ENCODE measurements around the gene ZBED5.
A peak's percentile ranks its signal among the peaks of the same experiment; 100 is the strongest.
"Not testable (repeated sequence)": the region's sequence is repeated elsewhere in the genome, so short reads cannot be mapped to it uniquely, and the experiment has no call there.

The ZBED5 gene

GRCh38 chr11:10828402-10828801, 29.5 kb downstream of the ZBED5 start:
- H3K4me1 ChIP-seq (ENCODE audit: control insufficient read depth, low read depth, low read length), result no peaks in the 10 kb centered on the region

GRCh38 chr11:10824888-10825287, 33.0 kb downstream of the ZBED5 start:
- no peaks in the 10 kb centered on the region for H3K4me1 ChIP-seq (ENCODE audit: control insufficient read depth, low read depth, low read length)
- no peaks in the 10 kb centered on the region for H3K36me3 ChIP-seq (ENCODE audit: control insufficient read depth, low read depth, low read length)
- H3K4me3 ChIP-seq (ENCODE audit: low read length), result no peak overlapping the region
- no peak overlapping the region for H3K27ac ChIP-seq (ENCODE audit: low read length)
- no peaks in the 10 kb centered on the region for H3K27me3 ChIP-seq (ENCODE audit: control insufficient read depth, insufficient read depth, low read length)
- H3K9me3 ChIP-seq (ENCODE audit: control insufficient read depth, low read depth, low read length), result no peaks in the 10 kb centered on the region
- no peak overlapping the region for H3K9ac ChIP-seq (ENCODE audit: low read length)

More at GRCh38 chr11:10828402-10828801, 29.5 kb downstream of the ZBED5 start:
- H3K4me3 ChIP-seq (ENCODE audit: low read length), result no peak overlapping the region
- H3K9ac ChIP-seq (ENCODE audit: low read length), result no peak overlapping the region
- H3K36me3 ChIP-seq (ENCODE audit: control insufficient read depth, low read depth, low read length), result no peaks in the 10 kb centered on the region
- no peaks in the 10 kb centered on the region for H3K9me3 ChIP-seq (ENCODE audit: control insufficient read depth, low read depth, low read length)
- no peak overlapping the region for H3K27ac ChIP-seq (ENCODE audit: low read length)
- H3K27me3 ChIP-seq (ENCODE audit: control insufficient read depth, insufficient read depth, low read length), result no peaks in the 10 kb centered on the region

- Histone ChIP-seq H3K9ac (ENCODE audit: low read length) (no peak overlapping the region), H3K36me3 (ENCODE audit: control insufficient read depth, low read depth, low read length) (no peaks in the 10 kb centered on the region), H3K9me3 (ENCODE audit: control insufficient read depth, low read depth, low read length) (no peaks in the 10 kb centered on the region), H3K27me3 (ENCODE audit: control insufficient read depth, insufficient read depth, low read length) (no peaks in the 10 kb centered on the region), H3K27ac (ENCODE audit: low read length) (no peak overlapping the region), H3K4me1 (ENCODE audit: control insufficient read depth, low read depth, low read length) (no peaks in the 10 kb centered on the region), H3K4me3 (ENCODE audit: low read length) (no peak overlapping the region)
Observed at GRCh38 chr11:10823152-10823579, 34.7 kb downstream of the ZBED5 start.

- H3K9me3 ChIP-seq (ENCODE audit: control insufficient read depth, low read depth, low read length); H3K9ac ChIP-seq (ENCODE audit: low read length): not testable (repeated sequence)
Observed at GRCh38 chr11:10822491-10822890, 35.4 kb downstream of the ZBED5 start.

GRCh38 chr11:10818594-10818993, 39.3 kb downstream of the ZBED5 start:
- no peaks in the 10 kb centered on the region for H3K9me3 ChIP-seq (ENCODE audit: control insufficient read depth, low read depth, low read length)
- H3K36me3 ChIP-seq (ENCODE audit: control insufficient read depth, low read depth, low read length), result no peaks in the 10 kb centered on the region
- H3K27me3 ChIP-seq (ENCODE audit: control insufficient read depth, insufficient read depth, low read length), result no peaks in the 10 kb centered on the region
- H3K4me1 ChIP-seq (ENCODE audit: control insufficient read depth, low read depth, low read length), result no peaks in the 10 kb centered on the region
- H3K27ac ChIP-seq (ENCODE audit: low read length), result no peak overlapping the region
- H3K4me3 ChIP-seq (ENCODE audit: low read length), result no peak overlapping the region
- no peak overlapping the region for H3K9ac ChIP-seq (ENCODE audit: low read length)

More at GRCh38 chr11:10822491-10822890, 35.4 kb downstream of the ZBED5 start:
- not testable (repeated sequence) for H3K4me3 ChIP-seq (ENCODE audit: low read length); H3K27me3 ChIP-seq (ENCODE audit: control insufficient read depth, insufficient read depth, low read length); H3K36me3 ChIP-seq (ENCODE audit: control insufficient read depth, low read depth, low read length); H3K4me1 ChIP-seq (ENCODE audit: control insufficient read depth, low read depth, low read length); H3K27ac ChIP-seq (ENCODE audit: low read length)

- no peaks in the 10 kb centered on the region for H3K9me3 ChIP-seq (ENCODE audit: control insufficient read depth, low read depth, low read length)
- H3K27ac ChIP-seq (ENCODE audit: low read length), result no peak overlapping the region
- H3K27me3 ChIP-seq (ENCODE audit: control insufficient read depth, insufficient read depth, low read length), result no peaks in the 10 kb centered on the region
- H3K36me3 ChIP-seq (ENCODE audit: control insufficient read depth, low read depth, low read length), result no peaks in the 10 kb centered on the region
- H3K9ac ChIP-seq (ENCODE audit: low read length), result no peak overlapping the region
- H3K4me3 ChIP-seq (ENCODE audit: low read length), result no peak overlapping the region
- H3K4me1 ChIP-seq (ENCODE audit: control insufficient read depth, low read depth, low read length), result peaks cover 8% of the 10 kb centered on the region
Observed at GRCh38 chr11:10813945-10814344, 43.9 kb downstream of the ZBED5 start.

- H3K27me3 ChIP-seq (ENCODE audit: control insufficient read depth, insufficient read depth, low read length), result no peaks in the 10 kb centered on the region
- H3K9me3 ChIP-seq (ENCODE audit: control insufficient read depth, low read depth, low read length), result no peaks in the 10 kb centered on the region
- peaks cover 13% of the 10 kb centered on the region for H3K4me1 ChIP-seq (ENCODE audit: control insufficient read depth, low read depth, low read length)
- peaks cover 31% of the 10 kb centered on the region for H3K36me3 ChIP-seq (ENCODE audit: control insufficient read depth, low read depth, low read length)
- peak overlapping the region; percentile 99 for H3K9ac ChIP-seq (ENCODE audit: low read length)
- H3K4me3 ChIP-seq (ENCODE audit: low read length), result peak overlapping the region; percentile 99
- peak overlapping the region; percentile 97 for H3K27ac ChIP-seq (ENCODE audit: low read length)
Observed at GRCh38 chr11:10809373-10810160, 48.3 kb downstream of the ZBED5 start.

GRCh38 chr11:10808553-10809372, 49.1 kb downstream of the ZBED5 start, which contains the start of gene EIF4G2:
Gene EIF4G2, minus strand, starts transcription at chr11:10808926.
- H3K27ac ChIP-seq (ENCODE audit: low read length), result peak within 1 kb of the TSS; percentile 98
- H3K9me3 ChIP-seq (ENCODE audit: control insufficient read depth, low read depth, low read length), result no peaks in the 10 kb centered on the region
- H3K4me3 ChIP-seq (ENCODE audit: low read length), result peak within 1 kb of the TSS; percentile 99
- H3K36me3 ChIP-seq (ENCODE audit: control insufficient read depth, low read depth, low read length), result peaks cover 39% of the 10 kb centered on the region
- peak within 1 kb of the TSS; percentile 99 for H3K9ac ChIP-seq (ENCODE audit: low read length)
- H3K4me1 ChIP-seq (ENCODE audit: control insufficient read depth, low read depth, low read length), result peaks cover 13% of the 10 kb centered on the region
- no peaks in the 10 kb centered on the region for H3K27me3 ChIP-seq (ENCODE audit: control insufficient read depth, insufficient read depth, low read length)

- Histone ChIP-seq H3K4me1 (ENCODE audit: control insufficient read depth, low read depth, low read length) (peaks cover 13% of the 10 kb centered on the region), H3K36me3 (ENCODE audit: control insufficient read depth, low read depth, low read length) (peaks cover 45% of the 10 kb centered on the region), H3K27me3 (ENCODE audit: control insufficient read depth, insufficient read depth, low read length) (no peaks in the 10 kb centered on the region), H3K4me3 (ENCODE audit: low read length) (peak overlapping the region; percentile 99), H3K9ac (ENCODE audit: low read length) (peak overlapping the region; percentile 99), H3K27ac (ENCODE audit: low read length) (peak overlapping the region; percentile 98), H3K9me3 (ENCODE audit: control insufficient read depth, low read depth, low read length) (no peaks in the 10 kb centered on the region)
Observed at GRCh38 chr11:10808235-10808552, 49.7 kb downstream of the ZBED5 start.

GRCh38 chr11:10807493-10808234, 50.2 kb downstream of the ZBED5 start:
- H3K9me3 ChIP-seq (ENCODE audit: control insufficient read depth, low read depth, low read length), result no peaks in the 10 kb centered on the region
- H3K36me3 ChIP-seq (ENCODE audit: control insufficient read depth, low read depth, low read length), result peaks cover 50% of the 10 kb centered on the region
- no peaks in the 10 kb centered on the region for H3K27me3 ChIP-seq (ENCODE audit: control insufficient read depth, insufficient read depth, low read length)
- peak overlapping the region; percentile 99 for H3K9ac ChIP-seq (ENCODE audit: low read length)
- peak overlapping the region; percentile 99 for H3K4me3 ChIP-seq (ENCODE audit: low read length)
- H3K4me1 ChIP-seq (ENCODE audit: control insufficient read depth, low read depth, low read length), result peaks cover 13% of the 10 kb centered on the region
- H3K27ac ChIP-seq (ENCODE audit: low read length), result peak overlapping the region; percentile 98

- H3K4me1 ChIP-seq (ENCODE audit: control insufficient read depth, low read depth, low read length), result peaks cover 13% of the 10 kb centered on the region
- H3K9me3 ChIP-seq (ENCODE audit: control insufficient read depth, low read depth, low read length), result no peaks in the 10 kb centered on the region
- H3K4me3 ChIP-seq (ENCODE audit: low read length), result peak overlapping the region; percentile 99
- H3K9ac ChIP-seq (ENCODE audit: low read length), result peak overlapping the region; percentile 99
- H3K27me3 ChIP-seq (ENCODE audit: control insufficient read depth, insufficient read depth, low read length), result no peaks in the 10 kb centered on the region
- peaks cover 65% of the 10 kb centered on the region for H3K36me3 ChIP-seq (ENCODE audit: control insufficient read depth, low read depth, low read length)
- H3K27ac ChIP-seq (ENCODE audit: low read length), result no peak overlapping the region
Observed at GRCh38 chr11:10806206-10806605, 51.6 kb downstream of the ZBED5 start.

Data from iPS-18a (cell line).